Measurements from ENCODE around the gene ASTL.

Gene ASTL

GRCh38 chr2:96074156-96074555, 64.1 kb downstream of the ASTL start:
- no peak for DNase-seq

- DNase-seq = no peak
Observed at GRCh38 chr2:96073170-96073775, 65.0 kb downstream of the ASTL start.
